HepG2 (cell line): Measurements from ENCODE around the gene SYNGR4. TPM values are rescaled to one million over a fixed set of nuclear protein-coding genes. Genes with fewer than 3 reads are reported as not detected.

Experiments
- EP300 ChIP-seq, 3 experiments: sonication (generic) in 1 of 3; formaldehyde crosslinking in 1 of 3; IDR thresholded peaks; 2 replicates each; pipeline versions ENCODE4 v1.5.1 to v1.6.1; 2011 to 2020; ENCODE audit warnings: low read depth in 2 of 3, low read length in 2 of 3, borderline replicate concordance in 1 of 3, improper control_type of control experiment in 1 of 3, mild to moderate bottlenecking in 1 of 3, missing genetic modification reagents in 1 of 3, moderate library complexity in 1 of 3
- MAFF ChIP-seq: IDR thresholded peaks from 2 replicates; pipeline ENCODE4 v1.6.1; 2011; ENCODE audit warnings: low read depth, low read length, improper control_type of control experiment
- NCOA1 ChIP-seq: sonication (generic); formaldehyde crosslinking; IDR thresholded peaks from 2 replicates; pipeline ENCODE4 v1.9.0; 2021; ENCODE audit warnings: missing genetic modification reagents
- NFE2 ChIP-seq: sonication (generic); formaldehyde crosslinking; IDR thresholded peaks from 2 replicates; pipeline ENCODE4 v1.4.0; 2020; ENCODE audit warnings: missing genetic modification reagents
- NR2C2 ChIP-seq: sonication (generic); formaldehyde crosslinking; IDR thresholded peaks from 2 replicates; pipeline ENCODE4 v1.4.0; 2020; ENCODE audit warnings: missing genetic modification reagents, mild to moderate bottlenecking, moderate library complexity, borderline replicate concordance
- SP5 ChIP-seq: IDR thresholded peaks from 2 replicates; pipeline ENCODE4 v1.6.1; 2016; ENCODE audit warnings: low read depth, borderline replicate concordance
- TCF12 ChIP-seq, 2 experiments: fragments of 450-650 bp in 1 of 2; sonication (generic) in 1 of 2; formaldehyde crosslinking in 1 of 2; IDR thresholded peaks; 2 replicates each; pipeline versions ENCODE4 v1.6.1 to v1.8.0; 2017 to 2022; ENCODE audit warnings: antibody characterized with exemption in 1 of 2, mild to moderate bottlenecking in 1 of 2, missing genetic modification reagents in 1 of 2, moderate library complexity in 1 of 2
- ZNF782 ChIP-seq: sonication (generic); formaldehyde crosslinking; IDR thresholded peaks from 2 replicates; pipeline ENCODE4 v1.4.0; 2020; ENCODE audit warnings: missing genetic modification reagents, mild to moderate bottlenecking, borderline replicate concordance
- polyA plus RNA-seq, 8 experiments: library from polyadenylated mRNA; depleted of rRNA in 3 of 8; stranded (reverse) in 7 of 8; unstranded in 1 of 8; fragments of >200 nt; fragmentation: Illumina TruSeq in 4 of 8; extraction: Trizol in 4 of 8; gene quantifications; 2 replicates each; pipeline versions ENCODE4 v1.2.1 to v1.2.3, GENCODE V29; 2011 to 2016; ENCODE audit warnings: low read depth in 4 of 8, missing spikeins in 1 of 8, mixed read lengths in 1 of 8; ENCODE audit not compliant: insufficient read depth in 1 of 8
- total RNA-seq, 5 experiments: library from RNA; depleted of rRNA; stranded (reverse); fragments of >200 nt; fragmentation: Illumina TruSeq; extraction: Trizol; gene quantifications; 2 replicates each; pipeline ENCODE4 v1.2.3, GENCODE V29; 2016; ENCODE audit warnings: low read depth in 1 of 5
- TF ChIP-seq, protein P1 (sequence below): IDR thresholded peaks from 2 replicates; pipeline ENCODE4 v1.6.1; 2018; ENCODE audit warnings: missing genetic modification reagents, mild to moderate bottlenecking, missing compliant biosample characterization
- TF ChIP-seq, protein P2 (sequence below): sonication (generic); formaldehyde crosslinking; conservative IDR thresholded peaks from 2 replicates; pipeline ENCODE4 v1.4.0; 2020; ENCODE audit warnings: missing genetic modification reagents
- TF ChIP-seq, protein P3 (sequence below): sonication (generic); formaldehyde crosslinking; IDR thresholded peaks from 2 replicates; pipeline ENCODE4 v1.4.0; 2020; ENCODE audit warnings: missing genetic modification reagents
- TF ChIP-seq, protein P4 (sequence below): IDR thresholded peaks from 2 replicates; pipeline ENCODE4 v1.6.1; 2016
- TF ChIP-seq, protein P5 (sequence below): sonication (generic); formaldehyde crosslinking; IDR thresholded peaks from 2 replicates; pipeline ENCODE4 v1.5.1; 2020; ENCODE audit warnings: missing genetic modification reagents, mild to moderate bottlenecking, borderline replicate concordance
- TF ChIP-seq, protein P6 (sequence below): sonication (generic); formaldehyde crosslinking; IDR thresholded peaks from 2 replicates; pipeline ENCODE4 v1.4.0; 2020; ENCODE audit warnings: mild to moderate bottlenecking, missing genetic modification reagents

SYNGR4 gene
- total and polyA plus RNA-seq, 2 of the 13 experiments (the other 11 are each of a cell fraction or from before 2014, with no cell fraction given) = not detected

DNA sequence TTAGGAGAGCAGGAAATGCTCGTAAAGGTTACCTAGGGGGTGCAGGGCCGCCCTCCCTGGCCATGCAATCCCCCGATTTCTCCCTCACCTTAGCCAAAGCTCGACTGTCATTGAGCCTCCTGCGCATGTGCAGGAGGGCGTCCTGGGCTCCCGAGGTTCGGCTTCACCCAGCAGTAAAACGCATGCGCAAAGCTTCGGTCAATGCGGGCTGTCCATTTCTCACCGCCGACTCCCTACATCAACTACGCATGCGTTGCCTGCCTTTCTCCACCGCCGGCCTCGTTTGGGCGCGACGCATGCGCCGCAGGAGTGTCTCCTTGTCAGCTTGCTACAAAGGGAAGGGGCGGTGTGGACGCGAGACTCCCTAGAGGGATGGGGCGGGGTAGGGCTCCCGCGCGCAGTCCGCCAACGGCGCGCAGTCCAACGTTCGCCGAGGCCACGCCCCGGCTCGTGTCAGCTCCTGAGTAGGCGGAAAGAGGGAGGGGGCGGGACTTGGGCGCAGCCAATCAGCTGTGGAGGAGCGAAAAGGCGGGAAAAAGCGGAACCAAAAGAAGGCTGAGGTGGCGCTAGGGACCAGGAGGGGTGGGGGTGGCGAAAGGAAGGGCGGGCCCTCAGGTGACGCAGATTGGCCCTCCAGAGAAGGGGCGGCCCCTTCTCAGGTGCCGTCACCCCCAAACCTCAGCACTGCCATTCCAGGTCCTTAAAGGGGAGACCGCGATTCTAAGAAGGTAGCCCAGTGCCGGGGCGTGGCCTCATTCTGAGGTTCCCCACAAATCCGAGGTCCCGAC lies at the start of gene SYNGR4, which contains the start of gene TMEM143 (continued):
- TF ChIP-seq ZNF782 (CRISPR knock-in tag) (no peak), TCF12 (IDR thresholded peaks at IDR 0.05) (no peak), TCF12 (CRISPR knock-in tag; IDR thresholded peaks at IDR 0.05) (no peak), MAFF (peak; percentile 14; the same call in 1 of the 2 replicates), SP5 (peak; percentile 81; the same call in 1 of the 2 replicates), EP300 (IDR thresholded peaks at IDR 0.05; ENCODE audit: low read depth in 2 of 2, low read length in 2 of 2) (peak in 1 of 2 experiments; percentile 21; a peak in 1 of 4 replicates), EP300 (CRISPR knock-in tag; IDR thresholded peaks at IDR 0.05; ENCODE audit: borderline replicate concordance) (no peak), NCOA1 (peak; percentile 46; the same call in 1 of the 2 replicates), NFE2 (CRISPR knock-in tag) (no peak), NR2C2 (CRISPR knock-in tag) (peak; percentile 2; the same call in 1 of the 2 replicates)
- TF ChIP-seq, protein P1, sequence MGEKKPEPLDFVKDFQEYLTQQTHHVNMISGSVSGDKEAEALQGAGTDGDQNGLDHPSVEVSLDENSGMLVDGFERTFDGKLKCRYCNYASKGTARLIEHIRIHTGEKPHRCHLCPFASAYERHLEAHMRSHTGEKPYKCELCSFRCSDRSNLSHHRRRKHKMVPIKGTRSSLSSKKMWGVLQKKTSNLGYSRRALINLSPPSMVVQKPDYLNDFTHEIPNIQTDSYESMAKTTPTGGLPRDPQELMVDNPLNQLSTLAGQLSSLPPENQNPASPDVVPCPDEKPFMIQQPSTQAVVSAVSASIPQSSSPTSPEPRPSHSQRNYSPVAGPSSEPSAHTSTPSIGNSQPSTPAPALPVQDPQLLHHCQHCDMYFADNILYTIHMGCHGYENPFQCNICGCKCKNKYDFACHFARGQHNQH = no peak
- TF ChIP-seq, protein P2, sequence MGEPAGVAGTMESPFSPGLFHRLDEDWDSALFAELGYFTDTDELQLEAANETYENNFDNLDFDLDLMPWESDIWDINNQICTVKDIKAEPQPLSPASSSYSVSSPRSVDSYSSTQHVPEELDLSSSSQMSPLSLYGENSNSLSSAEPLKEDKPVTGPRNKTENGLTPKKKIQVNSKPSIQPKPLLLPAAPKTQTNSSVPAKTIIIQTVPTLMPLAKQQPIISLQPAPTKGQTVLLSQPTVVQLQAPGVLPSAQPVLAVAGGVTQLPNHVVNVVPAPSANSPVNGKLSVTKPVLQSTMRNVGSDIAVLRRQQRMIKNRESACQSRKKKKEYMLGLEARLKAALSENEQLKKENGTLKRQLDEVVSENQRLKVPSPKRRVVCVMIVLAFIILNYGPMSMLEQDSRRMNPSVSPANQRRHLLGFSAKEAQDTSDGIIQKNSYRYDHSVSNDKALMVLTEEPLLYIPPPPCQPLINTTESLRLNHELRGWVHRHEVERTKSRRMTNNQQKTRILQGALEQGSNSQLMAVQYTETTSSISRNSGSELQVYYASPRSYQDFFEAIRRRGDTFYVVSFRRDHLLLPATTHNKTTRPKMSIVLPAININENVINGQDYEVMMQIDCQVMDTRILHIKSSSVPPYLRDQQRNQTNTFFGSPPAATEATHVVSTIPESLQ (CRISPR knock-in tag) = no peak
- TF ChIP-seq, protein P3, sequence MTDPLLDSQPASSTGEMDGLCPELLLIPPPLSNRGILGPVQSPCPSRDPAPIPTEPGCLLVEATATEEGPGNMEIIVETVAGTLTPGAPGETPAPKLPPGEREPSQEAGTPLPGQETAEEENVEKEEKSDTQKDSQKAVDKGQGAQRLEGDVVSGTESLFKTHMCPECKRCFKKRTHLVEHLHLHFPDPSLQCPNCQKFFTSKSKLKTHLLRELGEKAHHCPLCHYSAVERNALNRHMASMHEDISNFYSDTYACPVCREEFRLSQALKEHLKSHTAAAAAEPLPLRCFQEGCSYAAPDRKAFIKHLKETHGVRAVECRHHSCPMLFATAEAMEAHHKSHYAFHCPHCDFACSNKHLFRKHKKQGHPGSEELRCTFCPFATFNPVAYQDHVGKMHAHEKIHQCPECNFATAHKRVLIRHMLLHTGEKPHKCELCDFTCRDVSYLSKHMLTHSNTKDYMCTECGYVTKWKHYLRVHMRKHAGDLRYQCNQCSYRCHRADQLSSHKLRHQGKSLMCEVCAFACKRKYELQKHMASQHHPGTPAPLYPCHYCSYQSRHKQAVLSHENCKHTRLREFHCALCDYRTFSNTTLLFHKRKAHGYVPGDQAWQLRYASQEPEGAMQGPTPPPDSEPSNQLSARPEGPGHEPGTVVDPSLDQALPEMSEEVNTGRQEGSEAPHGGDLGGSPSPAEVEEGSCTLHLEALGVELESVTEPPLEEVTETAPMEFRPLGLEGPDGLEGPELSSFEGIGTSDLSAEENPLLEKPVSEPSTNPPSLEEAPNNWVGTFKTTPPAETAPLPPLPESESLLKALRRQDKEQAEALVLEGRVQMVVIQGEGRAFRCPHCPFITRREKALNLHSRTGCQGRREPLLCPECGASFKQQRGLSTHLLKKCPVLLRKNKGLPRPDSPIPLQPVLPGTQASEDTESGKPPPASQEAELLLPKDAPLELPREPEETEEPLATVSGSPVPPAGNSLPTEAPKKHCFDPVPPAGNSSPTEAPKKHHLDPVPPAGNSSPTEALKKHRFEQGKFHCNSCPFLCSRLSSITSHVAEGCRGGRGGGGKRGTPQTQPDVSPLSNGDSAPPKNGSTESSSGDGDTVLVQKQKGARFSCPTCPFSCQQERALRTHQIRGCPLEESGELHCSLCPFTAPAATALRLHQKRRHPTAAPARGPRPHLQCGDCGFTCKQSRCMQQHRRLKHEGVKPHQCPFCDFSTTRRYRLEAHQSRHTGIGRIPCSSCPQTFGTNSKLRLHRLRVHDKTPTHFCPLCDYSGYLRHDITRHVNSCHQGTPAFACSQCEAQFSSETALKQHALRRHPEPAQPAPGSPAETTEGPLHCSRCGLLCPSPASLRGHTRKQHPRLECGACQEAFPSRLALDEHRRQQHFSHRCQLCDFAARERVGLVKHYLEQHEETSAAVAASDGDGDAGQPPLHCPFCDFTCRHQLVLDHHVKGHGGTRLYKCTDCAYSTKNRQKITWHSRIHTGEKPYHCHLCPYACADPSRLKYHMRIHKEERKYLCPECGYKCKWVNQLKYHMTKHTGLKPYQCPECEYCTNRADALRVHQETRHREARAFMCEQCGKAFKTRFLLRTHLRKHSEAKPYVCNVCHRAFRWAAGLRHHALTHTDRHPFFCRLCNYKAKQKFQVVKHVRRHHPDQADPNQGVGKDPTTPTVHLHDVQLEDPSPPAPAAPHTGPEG (CRISPR knock-in tag) = 0 out of 2 replicates have a peak, but pooled peaks have one; percentile 33
- TF ChIP-seq, protein P4, sequence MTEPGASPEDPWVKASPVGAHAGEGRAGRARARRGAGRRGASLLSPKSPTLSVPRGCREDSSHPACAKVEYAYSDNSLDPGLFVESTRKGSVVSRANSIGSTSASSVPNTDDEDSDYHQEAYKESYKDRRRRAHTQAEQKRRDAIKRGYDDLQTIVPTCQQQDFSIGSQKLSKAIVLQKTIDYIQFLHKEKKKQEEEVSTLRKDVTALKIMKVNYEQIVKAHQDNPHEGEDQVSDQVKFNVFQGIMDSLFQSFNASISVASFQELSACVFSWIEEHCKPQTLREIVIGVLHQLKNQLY = no peak
- TF ChIP-seq, protein P5, sequence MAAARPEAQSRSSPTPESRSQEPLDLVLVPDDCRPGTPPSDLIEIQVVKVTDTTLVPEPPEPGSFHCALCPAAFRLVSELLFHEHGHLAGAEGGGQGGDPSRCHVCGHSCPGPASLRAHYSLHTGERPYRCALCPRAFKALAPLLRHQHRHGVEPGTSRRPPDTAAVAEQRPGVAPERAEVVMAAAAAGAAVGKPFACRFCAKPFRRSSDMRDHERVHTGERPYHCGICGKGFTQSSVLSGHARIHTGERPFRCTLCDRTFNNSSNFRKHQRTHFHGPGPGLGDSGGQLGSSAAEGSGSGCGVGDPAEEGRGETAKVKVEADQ = no peak
- TF ChIP-seq, protein P6, sequence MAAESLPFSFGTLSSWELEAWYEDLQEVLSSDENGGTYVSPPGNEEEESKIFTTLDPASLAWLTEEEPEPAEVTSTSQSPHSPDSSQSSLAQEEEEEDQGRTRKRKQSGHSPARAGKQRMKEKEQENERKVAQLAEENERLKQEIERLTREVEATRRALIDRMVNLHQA (CRISPR knock-in tag) = no peak
